NCI-H2227 (cell line): ENCODE measurements around the gene SLC25A25.

Experiments
- DNase-seq: peaks from one replicate; lab custom pipeline; 2025; ENCODE audit not compliant: unreplicated experiment; lab: John Stamatoyannopoulos, UW

SLC25A25 gene

DNA sequence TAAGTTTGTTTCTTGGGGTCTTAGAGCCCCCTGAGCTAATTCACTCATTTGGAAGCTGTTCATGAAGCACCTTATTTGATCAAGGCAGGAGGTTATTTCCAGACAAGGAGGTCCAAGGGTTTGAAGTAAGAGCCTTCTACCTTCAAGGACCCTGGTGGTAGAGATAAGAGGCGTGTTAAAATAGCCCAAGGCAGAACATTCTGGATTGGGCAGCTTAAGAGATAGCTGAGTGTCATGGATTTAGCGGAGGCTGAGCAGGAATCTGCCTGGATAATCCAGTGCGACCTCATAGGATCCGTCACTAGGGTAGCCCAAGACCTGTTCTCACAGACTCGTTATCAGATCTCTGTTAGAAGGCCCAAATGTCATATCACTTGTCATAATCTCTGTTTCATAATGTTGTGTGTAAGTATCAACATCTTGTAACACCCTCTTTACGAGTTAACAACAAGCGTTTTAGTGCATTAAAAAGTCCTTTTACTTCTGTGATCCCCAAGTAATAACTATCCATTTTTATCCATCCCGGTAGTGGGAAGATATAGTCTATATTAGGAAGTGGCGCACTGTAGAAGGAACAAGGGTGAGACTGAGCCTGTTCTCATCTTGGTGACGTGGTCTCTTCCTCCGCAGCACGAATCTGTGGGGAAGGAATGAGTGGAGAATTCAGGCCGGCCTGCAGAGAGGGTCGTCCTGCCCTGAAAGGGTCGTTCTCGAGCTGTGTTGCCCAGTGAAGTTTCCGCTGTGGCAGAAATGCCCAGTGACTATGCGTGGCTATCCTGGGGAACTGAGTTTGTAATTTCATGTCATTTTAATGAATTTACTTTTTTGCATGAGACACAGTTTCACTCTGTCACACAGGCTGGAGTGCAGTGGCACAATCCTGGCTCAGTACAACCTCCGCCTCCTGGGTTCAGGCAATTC lies 28.8 kb downstream of the SLC25A25 start:
- no peak for DNase-seq

DNA sequence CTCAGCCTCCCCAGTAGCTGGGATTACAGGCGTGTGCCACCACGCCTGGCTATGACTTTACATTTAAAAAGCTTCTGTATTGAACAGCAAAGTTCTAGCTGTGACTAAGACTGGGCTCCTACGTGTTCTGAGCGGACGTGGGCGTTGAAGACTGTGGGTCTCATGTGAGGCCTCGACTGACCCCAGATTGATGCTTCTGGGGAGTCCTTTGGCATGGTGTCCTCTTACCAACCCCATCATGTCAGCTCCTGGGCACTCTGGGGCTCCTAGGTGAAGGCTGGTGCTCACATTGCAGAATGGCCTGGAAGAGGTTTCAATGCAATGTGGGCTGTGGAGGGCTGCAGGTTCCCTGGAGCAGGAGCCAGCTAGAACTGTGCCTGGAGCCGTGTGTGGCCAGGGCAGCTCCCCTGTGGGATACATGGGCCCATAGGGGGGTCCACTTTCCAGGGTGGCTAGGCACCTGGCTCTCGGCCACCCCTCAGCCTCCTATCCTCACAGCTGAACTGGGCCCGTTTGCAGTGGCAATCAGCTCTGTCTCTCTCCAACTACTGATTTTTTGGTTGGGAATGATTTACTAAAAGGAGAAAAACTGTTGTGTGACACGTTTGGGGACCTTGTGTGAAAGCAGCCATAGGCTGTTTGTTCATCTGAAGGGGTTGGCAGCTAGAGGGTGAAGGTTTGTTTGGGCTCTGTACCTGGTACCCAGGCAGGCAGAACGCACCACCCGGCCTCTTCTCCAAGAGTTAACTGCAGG lies 29.7 kb downstream of the SLC25A25 start:
- no peak for DNase-seq

GRCh38 chr9:128098297-128099230 lies 30.5 kb downstream of the SLC25A25 start:
- DNase-seq, result peak; percentile 84

GRCh38 chr9:128099231-128099931 lies 31.3 kb downstream of the SLC25A25 start:
- no peak for DNase-seq

- no peak for DNase-seq
Measured at GRCh38 chr9:128099932-128100491, 32.0 kb downstream of the SLC25A25 start.

GRCh38 chr9:128100581-128100980 lies 32.5 kb downstream of the SLC25A25 start:
- no peak for DNase-seq

DNA sequence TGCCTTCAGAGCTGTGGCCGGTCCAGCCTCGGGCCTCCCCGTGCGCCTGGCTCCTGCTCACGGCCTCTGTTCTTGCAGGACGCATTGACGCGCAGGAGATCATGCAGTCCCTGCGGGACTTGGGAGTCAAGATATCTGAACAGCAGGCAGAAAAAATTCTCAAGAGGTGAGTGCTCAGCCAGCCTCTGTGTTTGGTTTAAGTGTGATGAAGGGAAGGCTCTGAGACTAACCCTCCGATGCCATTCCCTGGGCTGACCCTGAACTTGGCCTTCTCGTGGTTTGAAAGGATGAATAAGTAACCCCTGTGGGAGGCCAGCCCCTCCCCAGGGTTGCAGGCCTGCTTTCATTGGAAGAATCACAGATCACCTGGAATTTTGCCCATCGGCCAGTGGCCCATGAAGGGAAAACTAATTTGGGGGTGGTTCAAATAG lies 33.2 kb downstream of the SLC25A25 start:
- DNase-seq, result no peak

GRCh38 chr9:128101690-128102089 lies 33.7 kb downstream of the SLC25A25 start:
- DNase-seq, result no peak

GRCh38 chr9:128102196-128102595 lies 34.2 kb downstream of the SLC25A25 start:
- no peak for DNase-seq

GRCh38 chr9:128102861-128103588 lies 35.0 kb downstream of the SLC25A25 start:
- DNase-seq, result no peak

GRCh38 chr9:128103589-128103962 lies 35.5 kb downstream of the SLC25A25 start:
- no peak for DNase-seq

- no peak for DNase-seq
Measured at GRCh38 chr9:128104171-128104618, 36.2 kb downstream of the SLC25A25 start.

DNA sequence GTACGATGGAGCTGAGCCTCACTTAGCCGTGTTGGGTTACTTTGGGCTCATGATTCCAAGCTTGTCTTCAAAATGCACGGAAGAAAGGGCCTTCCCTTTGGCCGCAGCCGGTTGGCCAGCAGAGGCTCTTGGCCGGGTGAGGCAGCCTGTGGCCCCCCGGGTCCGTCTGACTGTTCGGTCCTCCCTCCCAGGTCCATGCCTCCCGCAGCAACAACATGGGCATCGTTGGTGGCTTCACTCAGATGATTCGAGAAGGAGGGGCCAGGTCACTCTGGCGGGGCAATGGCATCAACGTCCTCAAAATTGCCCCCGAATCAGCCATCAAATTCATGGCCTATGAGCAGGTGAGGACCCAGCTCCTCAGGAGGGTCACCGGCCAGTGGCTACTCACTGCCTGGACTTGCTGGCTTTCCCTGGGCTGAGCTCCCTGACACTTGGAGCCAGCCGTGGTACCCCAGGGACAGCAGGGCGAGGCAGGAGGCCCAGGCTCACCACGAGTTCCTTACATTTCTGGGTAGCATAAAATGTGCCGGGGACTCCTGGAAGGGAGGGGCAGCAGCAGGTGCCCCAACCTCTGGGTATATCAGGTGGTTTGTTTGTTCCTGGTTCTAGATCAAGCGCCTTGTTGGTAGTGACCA lies 37.6 kb downstream of the SLC25A25 start:
- DNase-seq, result no peak

DNA sequence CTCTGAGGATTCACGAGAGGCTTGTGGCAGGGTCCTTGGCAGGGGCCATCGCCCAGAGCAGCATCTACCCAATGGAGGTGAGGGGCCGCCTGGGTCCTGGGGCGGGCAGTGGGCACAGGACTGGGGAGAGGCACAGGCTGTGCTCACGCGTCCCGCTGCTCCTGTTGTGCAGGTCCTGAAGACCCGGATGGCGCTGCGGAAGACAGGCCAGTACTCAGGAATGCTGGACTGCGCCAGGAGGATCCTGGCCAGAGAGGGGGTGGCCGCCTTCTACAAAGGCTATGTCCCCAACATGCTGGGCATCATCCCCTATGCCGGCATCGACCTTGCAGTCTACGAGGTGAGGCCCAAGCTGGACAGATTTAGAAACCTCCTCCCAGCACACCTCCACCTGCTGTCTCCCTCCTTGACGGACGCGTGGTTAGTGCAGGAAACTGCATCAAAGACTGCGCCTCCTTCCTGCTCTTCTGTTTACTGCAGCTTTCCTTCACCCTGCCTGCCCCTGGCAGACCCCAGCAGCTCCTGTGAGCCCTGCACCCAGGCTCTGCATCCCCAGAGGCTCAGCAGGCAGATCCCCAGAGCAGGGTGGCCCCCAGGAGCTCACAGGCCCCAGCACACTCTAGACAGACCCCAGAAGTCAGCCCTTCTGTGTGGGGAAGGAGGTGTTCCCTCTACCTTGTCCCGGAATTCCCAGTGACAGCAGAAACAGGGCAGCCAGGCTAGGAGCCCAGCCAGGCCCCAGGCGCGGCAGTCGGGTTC lies 38.3 kb downstream of the SLC25A25 start:
- no peak for DNase-seq

DNA sequence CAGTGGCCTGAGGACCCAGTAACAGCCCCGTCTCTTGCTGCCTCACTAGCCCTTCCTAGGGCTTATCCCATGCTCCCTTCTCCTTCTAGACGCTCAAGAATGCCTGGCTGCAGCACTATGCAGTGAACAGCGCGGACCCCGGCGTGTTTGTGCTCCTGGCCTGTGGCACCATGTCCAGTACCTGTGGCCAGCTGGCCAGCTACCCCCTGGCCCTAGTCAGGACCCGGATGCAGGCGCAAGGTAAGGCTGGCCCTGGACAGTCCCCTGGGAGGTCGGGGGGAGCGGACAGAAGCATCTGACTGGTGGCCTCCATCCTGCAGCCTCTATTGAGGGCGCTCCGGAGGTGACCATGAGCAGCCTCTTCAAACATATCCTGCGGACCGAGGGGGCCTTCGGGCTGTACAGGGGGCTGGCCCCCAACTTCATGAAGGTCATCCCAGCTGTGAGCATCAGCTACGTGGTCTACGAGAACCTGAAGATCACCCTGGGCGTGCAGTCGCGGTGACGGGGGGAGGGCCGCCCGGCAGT lies 39.0 kb downstream of the SLC25A25 start:
- DNase-seq, result no peak

- no peak for DNase-seq
Measured at GRCh38 chr9:128107468-128108268, 39.6 kb downstream of the SLC25A25 start.
